NOMO-1 treated with DMSO at 0.1 percent for 48 hours (cell line): ENCODE measurements around the gene ATXN7L3.

Experiments used
- DNase-seq: peaks from one replicate; lab custom pipeline; 2025; ENCODE audit not compliant: unreplicated experiment; lab: John Stamatoyannopoulos, UW

Gene ATXN7L3

GRCh38 chr17:44218344-44219107 is 18.8 kb upstream of the ATXN7L3 start:
- DNase-seq: peak; percentile 81

GRCh38 chr17:44217738-44218343 is 18.2 kb upstream of the ATXN7L3 start:
- no peak for DNase-seq

- DNase-seq: no peak
These were observed 17.0 kb upstream of the ATXN7L3 start for GRCh38 chr17:44216694-44217093.

- peak; percentile 22 for DNase-seq
These were observed 16.5 kb upstream of the ATXN7L3 start for GRCh38 chr17:44216173-44216572.

GRCh38 chr17:44214896-44215295 is 15.2 kb upstream of the ATXN7L3 start:
- DNase-seq: no peak

GRCh38 chr17:44214230-44214494 is 14.5 kb upstream of the ATXN7L3 start:
- no peak for DNase-seq

- no peak for DNase-seq
These were observed 13.9 kb upstream of the ATXN7L3 start for GRCh38 chr17:44213403-44214229.

GRCh38 chr17:44212507-44213402 is 13.1 kb upstream of the ATXN7L3 start:
- no peak for DNase-seq

GRCh38 chr17:44211281-44212265 is 11.9 kb upstream of the ATXN7L3 start:
- DNase-seq: no peak

- DNase-seq: peak; percentile 89
These were observed 10.9 kb upstream of the ATXN7L3 start for GRCh38 chr17:44210342-44211192.

GRCh38 chr17:44209786-44210341 is 10.2 kb upstream of the ATXN7L3 start:
- no peak for DNase-seq

- DNase-seq: no peak
These were observed 8.1 kb upstream of the ATXN7L3 start for GRCh38 chr17:44207743-44208142.

- no peak for DNase-seq
These were observed 7.6 kb upstream of the ATXN7L3 start for GRCh38 chr17:44207319-44207718.

GRCh38 chr17:44206825-44207155 is 7.1 kb upstream of the ATXN7L3 start:
- no peak for DNase-seq

- no peak for DNase-seq
These were observed 6.5 kb upstream of the ATXN7L3 start for GRCh38 chr17:44205962-44206824.

- DNase-seq: no peak
These were observed 4.8 kb upstream of the ATXN7L3 start for GRCh38 chr17:44204441-44204882.

GRCh38 chr17:44203731-44204440 is 4.2 kb upstream of the ATXN7L3 start:
- peak; percentile 94 for DNase-seq
